ENCODE data around the gene FBXL5.

GRCh38 chr4:15658781-15659180, 3.6 kb upstream of the FBXL5 start:
- TF ChIP-seq CTCF (conservative IDR thresholded peaks at IDR 0.05; ENCODE audit: low read length), result no peak
- no peak for TF ChIP-seq EZH2phosphoT487 (IDR thresholded peaks at IDR 0.05; ENCODE audit: borderline replicate concordance, low read depth, low read length)
